Aorta (tissue), 5 donors: ENCODE measurements around the gene OR10G4. TPM values are rescaled to one million over a fixed set of nuclear protein-coding genes. Genes with fewer than 3 reads are reported as not detected.

Source experiments
- ATAC-seq: fragments of 200-7000 bp; cut with Tn5 transposase; one replicate; pipeline ENCODE4 v1.9.1; 2022; ENCODE audit warnings: moderate library complexity; ENCODE audit not compliant: low FRiP score
- DNase-seq, 2 donors: peaks; one replicate each; pipeline ENCODE4 v3.0.0-alpha.2; 2020
- H3K27ac ChIP-seq, 2 donors: one replicate each; pipeline ENCODE4 v1.5.1; 2013; ENCODE audit warnings: low read length in 2 of 2, mild to moderate bottlenecking in 2 of 2, moderate library complexity in 2 of 2, control low read depth in 1 of 2, inconsistent platforms in 1 of 2, low read depth in 1 of 2
- H3K27me3 ChIP-seq, 2 donors: one replicate each; pipeline ENCODE4 v1.6.1; 2013; ENCODE audit warnings: control low read depth in 1 of 2, low read length in 1 of 2, mild to moderate bottlenecking in 1 of 2, moderate library complexity in 1 of 2; ENCODE audit not compliant: insufficient read depth in 2 of 2, control insufficient read depth in 1 of 2
- H3K36me3 ChIP-seq, 2 donors: one replicate each; pipeline ENCODE4 v1.6.1; 2013; ENCODE audit warnings: control low read depth in 1 of 2, low read length in 1 of 2, mild to moderate bottlenecking in 1 of 2; ENCODE audit not compliant: insufficient read depth in 2 of 2, control insufficient read depth in 1 of 2
- H3K4me1 ChIP-seq, 2 donors: one replicate each; pipeline ENCODE4 v1.6.1; 2013; ENCODE audit warnings: low read length in 2 of 2, control low read depth in 1 of 2, mild to moderate bottlenecking in 1 of 2, moderate library complexity in 1 of 2; ENCODE audit not compliant: insufficient read depth in 2 of 2, control insufficient read depth in 1 of 2
- H3K4me3 ChIP-seq, 2 donors: one replicate each; pipeline ENCODE4 v1.5.1; 2013; ENCODE audit warnings: low read length in 2 of 2, control low read depth in 1 of 2, mild to moderate bottlenecking in 1 of 2
- H3K9me3 ChIP-seq: one replicate; pipeline ENCODE4 v1.6.1; 2013; ENCODE audit warnings: mild to moderate bottlenecking, low read length; ENCODE audit not compliant: control insufficient read depth
- WGBS, 2 donors: extraction: QIAGEN DNeasy Blood & Tissue Kit; methylation state at CpG; one replicate each; pipeline ENCODE4 v1.1.7; 2013; 5-methylcytosine and 5-hydroxymethylcytosine counted together
- intact Hi-C, 2 donors: fragments of 100-400 bp; cut with DNase I; formaldehyde crosslinking; loops; one replicate each; pipeline versions ENCODE4 v1.14.2 to v1.15.0; 2022
- polyA plus RNA-seq, 2 donors: library from polyadenylated mRNA; stranded (reverse); fragments of 200-250 nt; gene quantifications; one replicate each; pipeline ENCODE4 v1.2.3, GENCODE V29; 2013
- total RNA-seq, 2 donors: library from RNA; stranded (reverse); fragmentation: NEBNext Ultra II Directional; extraction: Animal tissue kit (Norgen Biotek cat#: 25700); gene quantifications; one replicate each; pipeline ENCODE4 v1.2.1, GENCODE V29; 2021
- donor health status: healthy with polysubstance abuse.
- donor health status: Bipolar disorder and iron deficiency.
- donor health status: DM: no; HTN: no; CAD: no.
- donor health status: DM: no; HTN: no; CAD: no.
- donor health status: DM: yes; HTN: yes; CAD: no.

Gene OR10G4
- total and polyA plus RNA-seq, 4 donors, result not detected

GRCh38 chr11:124036666-124037065 is 23.9 kb downstream of the OR10G4 start:
- H3K9me3 ChIP-seq, result no peaks in the 10 kb centered on the region
- no peaks in the 10 kb centered on the region for H3K4me1 ChIP-seq
- no peak for DNase-seq
- WGBS, 2 donors, result 7 to 10% methylated on average over 1 of the region's 1 CpG
- no peaks in the 10 kb centered on the region for H3K27me3 ChIP-seq
- no peak overlapping the region for H3K4me3 ChIP-seq
- H3K27ac ChIP-seq, result no peak overlapping the region
- intact Hi-C loops, result no loop called here
- H3K36me3 ChIP-seq, result no peaks in the 10 kb centered on the region
- ATAC-seq, result no peak

- Histone ChIP-seq H3K4me3 (no peak overlapping the region), H3K36me3 (no peaks in the 10 kb centered on the region), H3K27ac (no peak overlapping the region), H3K4me1 (no peaks in the 10 kb centered on the region), H3K27me3 (no peaks in the 10 kb centered on the region), H3K9me3 (no peaks in the 10 kb centered on the region)
- intact Hi-C loops, result no loop called here
- WGBS, 2 donors, result 80 to 83% methylated on average over 9 of the region's 9 CpGs
- ATAC-seq (no peak), DNase-seq (peak in 1 of 2 donors; percentile 57)
Measured at GRCh38 chr11:124039557-124039956, 26.8 kb downstream of the OR10G4 start.

GRCh38 chr11:124041254-124041653 is 28.5 kb downstream of the OR10G4 start, which contains the start of gene OR10G7:
OR10G7 (minus strand) TSS chr11:124041325; CDS start chr11:124039001, 2,324 bp downstream.
- ATAC-seq (no peak), DNase-seq (no peak)
- 14 to 46% methylated on average over 1 of the region's 1 CpG for WGBS, 2 donors
- Histone ChIP-seq H3K4me1 (no peaks in the 10 kb centered on the region), H3K27me3 (no peaks in the 10 kb centered on the region), H3K36me3 (no peaks in the 10 kb centered on the region), H3K27ac (no peak within 1 kb of the TSS), H3K4me3 (no peak within 1 kb of the TSS), H3K9me3 (no peaks in the 10 kb centered on the region)
- intact Hi-C loops, result no loop called here

- no peaks in the 10 kb centered on the region for H3K36me3 ChIP-seq
- no peaks in the 10 kb centered on the region for H3K27me3 ChIP-seq
- 66% methylated on average over 4 of the region's 4 CpGs for WGBS, 2 donors
- DNase-seq (no peak), ATAC-seq (no peak)
- intact Hi-C loops, result no loop called here
- no peak overlapping the region for H3K4me3 ChIP-seq
- no peak overlapping the region for H3K27ac ChIP-seq
- H3K4me1 ChIP-seq, result no peaks in the 10 kb centered on the region
- H3K9me3 ChIP-seq, result no peaks in the 10 kb centered on the region
Measured at GRCh38 chr11:124043420-124043819, 30.6 kb downstream of the OR10G4 start.

GRCh38 chr11:124050748-124051147 is 38.0 kb downstream of the OR10G4 start:
- DNase-seq, result no peak
- no peaks in the 10 kb centered on the region for H3K4me1 ChIP-seq
- no peaks in the 10 kb centered on the region for H3K36me3 ChIP-seq
- H3K9me3 ChIP-seq, result no peaks in the 10 kb centered on the region
- H3K27me3 ChIP-seq, result no peaks in the 10 kb centered on the region
- H3K27ac ChIP-seq, result no peak overlapping the region
- intact Hi-C loops, result no loop called here
- H3K4me3 ChIP-seq, result no peak overlapping the region
- WGBS, 2 donors, result 5% methylated on average over 1 of the region's 1 CpG
- ATAC-seq, result no peak

GRCh38 chr11:124052966-124053365 is 40.2 kb downstream of the OR10G4 start:
- Histone ChIP-seq H3K27me3 (no peaks in the 10 kb centered on the region), H3K27ac (no peak overlapping the region), H3K36me3 (no peaks in the 10 kb centered on the region), H3K4me3 (no peak overlapping the region), H3K9me3 (no peaks in the 10 kb centered on the region), H3K4me1 (no peaks in the 10 kb centered on the region)
- WGBS, 2 donors, result 85 to 90% methylated on average over 3 of the region's 3 CpGs
- DNase-seq (no peak), ATAC-seq (no peak)
- intact Hi-C loops, result no loop called here

Other genes starting within 250 kb of the OR10G4 start
- gene OR6M1, start 206.6 kb upstream of the OR10G4 start, total RNA-seq, result not detected
- not detected for gene OR6M1, start 206.6 kb upstream of the OR10G4 start, polyA plus RNA-seq
- not detected for gene TMEM225, start 127.3 kb upstream of the OR10G4 start, total RNA-seq
- gene TMEM225, start 127.3 kb upstream of the OR10G4 start, polyA plus RNA-seq, result not detected
- gene OR8D4, start 110.8 kb upstream of the OR10G4 start, total RNA-seq, result not detected
- not detected for gene OR8D4, start 110.8 kb upstream of the OR10G4 start, polyA plus RNA-seq
- gene OR4D5, start 73.4 kb upstream of the OR10G4 start, total RNA-seq, result not detected
- not detected for gene OR4D5, start 73.4 kb upstream of the OR10G4 start, polyA plus RNA-seq
- not detected for gene OR6T1, start 69.2 kb upstream of the OR10G4 start, total RNA-seq
- gene OR6T1, start 69.2 kb upstream of the OR10G4 start, polyA plus RNA-seq, result not detected
- not detected for gene OR10S1, start 35.2 kb upstream of the OR10G4 start, total RNA-seq
- not detected for gene OR10S1, start 35.2 kb upstream of the OR10G4 start, polyA plus RNA-seq
- gene OR10G6, start 17.8 kb upstream of the OR10G4 start, total RNA-seq, result not detected
- not detected for gene OR10G6, start 17.8 kb upstream of the OR10G4 start, polyA plus RNA-seq
- gene OR10G9, start 10.0 kb downstream of the OR10G4 start, total RNA-seq, result not detected
- gene OR10G9, start 10.0 kb downstream of the OR10G4 start, polyA plus RNA-seq, result not detected
- gene OR10G8, start 13.8 kb downstream of the OR10G4 start, total RNA-seq, result not detected
- gene OR10G8, start 13.8 kb downstream of the OR10G4 start, polyA plus RNA-seq, result not detected
- gene OR10G7, start 28.3 kb downstream of the OR10G4 start, total RNA-seq, result not detected
- gene OR10G7, start 28.3 kb downstream of the OR10G4 start, polyA plus RNA-seq, result not detected
- gene VWA5A, start 102.5 kb downstream of the OR10G4 start, total RNA-seq, result 10 to 100 TPM; 24.5 to 56.7 TPM
- gene VWA5A, start 102.5 kb downstream of the OR10G4 start, polyA plus RNA-seq, result 10 to 100 TPM in 1 of 2 donors, 1 to 10 TPM in 1; 9.9 to 27.8 TPM
- gene OR10D3, start 170.3 kb downstream of the OR10G4 start, total RNA-seq, result not detected
- gene OR10D3, start 170.3 kb downstream of the OR10G4 start, polyA plus RNA-seq, result not detected
- gene OR8G1, start 228.1 kb downstream of the OR10G4 start, total RNA-seq, result not detected
- not detected for gene OR8G1, start 228.1 kb downstream of the OR10G4 start, polyA plus RNA-seq
- not detected for gene OR8G5, start 243.4 kb downstream of the OR10G4 start, total RNA-seq
- gene OR8G5, start 243.4 kb downstream of the OR10G4 start, polyA plus RNA-seq, result not detected